Glomerular visceral epithelial cell (primary cell): Measurements from ENCODE around the gene AHSG.

ENCODE experiments used
- DNase-seq: peaks from one replicate; pipeline ENCODE4 v3.0.0-alpha.2; 2016; ENCODE audit errors: extremely low spot score

Gene AHSG

DNA sequence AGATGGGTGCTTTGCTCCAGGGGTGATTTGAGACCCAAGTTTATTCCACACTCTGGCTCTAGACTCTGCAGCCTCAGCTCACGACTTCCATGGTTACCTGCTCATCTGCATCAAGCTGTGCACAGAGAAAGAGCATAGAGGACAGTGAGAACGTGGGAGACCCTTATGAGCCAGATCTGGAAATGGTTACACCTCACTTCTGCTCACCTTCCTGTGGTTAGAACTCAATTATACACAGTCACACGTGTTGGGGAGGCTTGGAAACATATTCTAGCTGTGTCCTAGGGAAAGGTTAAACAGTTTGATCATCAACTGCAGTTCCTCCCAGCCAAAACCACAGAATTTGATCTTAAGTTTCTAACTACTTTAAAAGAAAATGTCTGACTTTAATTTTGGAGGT, 29.2 kb downstream of the AHSG start:
- no peak for DNase-seq

DNA sequence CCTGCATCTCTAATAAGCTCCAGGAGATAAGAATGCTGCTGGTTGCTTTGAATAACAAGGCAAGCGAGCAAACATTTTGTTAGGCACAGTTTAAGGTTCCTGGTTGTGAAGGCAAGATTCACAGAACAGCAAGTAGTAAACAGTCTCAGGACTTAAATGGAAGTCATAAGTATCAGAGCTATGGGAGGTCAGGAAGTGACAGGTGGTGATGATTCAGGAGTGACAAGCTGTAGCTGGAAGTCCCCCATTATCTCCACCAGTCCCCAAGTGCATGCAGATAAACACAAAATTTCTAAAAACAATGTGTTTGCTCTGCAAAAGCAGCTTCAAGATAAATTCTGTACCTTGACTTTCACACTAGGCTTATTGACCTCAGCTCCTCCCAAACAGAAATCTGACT, 30.6 kb downstream of the AHSG start:
- no peak for DNase-seq

DNA sequence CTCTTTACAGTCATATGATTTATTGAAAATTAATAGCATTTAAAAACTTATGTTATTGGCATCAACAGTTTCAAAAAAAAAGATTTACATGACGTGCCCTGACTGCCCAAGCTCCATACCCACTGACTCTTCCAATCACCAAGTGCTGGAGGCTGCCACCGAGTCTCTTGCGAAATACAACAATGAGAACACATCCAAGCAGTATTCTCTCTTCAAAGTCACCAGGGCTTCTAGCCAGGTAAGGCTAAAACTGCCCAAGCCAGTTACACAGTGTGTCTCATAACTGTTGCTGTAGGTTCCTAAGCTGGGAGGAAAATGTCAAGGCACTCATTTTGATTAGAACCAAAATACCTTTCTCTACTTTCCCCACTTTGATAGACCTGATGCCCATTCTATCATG, 31.8 kb downstream of the AHSG start:
- DNase-seq = no peak

DNA sequence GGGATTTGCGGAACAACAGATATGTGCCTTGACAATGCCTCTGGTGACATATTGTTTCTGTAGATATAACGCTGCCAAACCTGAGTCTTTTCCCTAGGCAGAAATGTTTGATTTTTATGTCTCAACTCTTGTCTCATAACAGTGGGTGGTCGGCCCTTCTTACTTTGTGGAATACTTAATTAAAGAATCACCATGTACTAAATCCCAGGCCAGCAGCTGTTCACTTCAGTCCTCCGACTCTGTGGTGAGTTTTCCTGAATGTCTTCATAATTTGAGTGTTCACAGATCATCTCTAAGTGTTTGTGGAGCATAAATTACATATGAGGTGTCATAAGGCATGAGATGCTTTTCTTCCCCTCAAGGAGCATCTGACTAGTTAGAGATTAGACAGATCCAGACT, 33.2 kb downstream of the AHSG start:
- no peak for DNase-seq

GRCh38 chr3:186646841-186647240, 34.0 kb downstream of the AHSG start:
- no peak for DNase-seq

DNA sequence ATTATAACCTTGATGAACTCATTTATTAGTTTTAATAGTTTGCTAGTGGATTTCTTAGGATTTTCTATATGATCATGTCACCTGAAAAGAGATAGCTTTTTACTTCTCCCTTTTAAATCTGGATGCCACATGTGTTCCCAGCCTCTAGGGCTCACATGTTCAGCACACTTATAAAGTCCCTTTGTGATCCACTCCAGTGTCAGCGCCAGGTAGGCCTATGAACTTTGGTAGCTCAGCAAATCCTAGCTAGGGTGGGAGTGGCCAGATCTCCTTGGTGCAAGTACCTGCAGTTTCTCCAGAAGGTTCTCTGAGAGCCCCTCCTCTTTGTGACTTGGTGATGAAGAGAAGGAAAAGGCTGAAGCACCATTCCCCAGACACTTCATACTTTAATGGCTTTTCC, 36.0 kb downstream of the AHSG start:
- no peak for DNase-seq

GRCh38 chr3:186651678-186652215, 38.9 kb downstream of the AHSG start:
- DNase-seq = no peak

- DNase-seq = no peak
These were observed 40.3 kb downstream of the AHSG start for GRCh38 chr3:186653080-186653707.

- no peak for DNase-seq
These were observed 41.1 kb downstream of the AHSG start for GRCh38 chr3:186653984-186654383.

DNA sequence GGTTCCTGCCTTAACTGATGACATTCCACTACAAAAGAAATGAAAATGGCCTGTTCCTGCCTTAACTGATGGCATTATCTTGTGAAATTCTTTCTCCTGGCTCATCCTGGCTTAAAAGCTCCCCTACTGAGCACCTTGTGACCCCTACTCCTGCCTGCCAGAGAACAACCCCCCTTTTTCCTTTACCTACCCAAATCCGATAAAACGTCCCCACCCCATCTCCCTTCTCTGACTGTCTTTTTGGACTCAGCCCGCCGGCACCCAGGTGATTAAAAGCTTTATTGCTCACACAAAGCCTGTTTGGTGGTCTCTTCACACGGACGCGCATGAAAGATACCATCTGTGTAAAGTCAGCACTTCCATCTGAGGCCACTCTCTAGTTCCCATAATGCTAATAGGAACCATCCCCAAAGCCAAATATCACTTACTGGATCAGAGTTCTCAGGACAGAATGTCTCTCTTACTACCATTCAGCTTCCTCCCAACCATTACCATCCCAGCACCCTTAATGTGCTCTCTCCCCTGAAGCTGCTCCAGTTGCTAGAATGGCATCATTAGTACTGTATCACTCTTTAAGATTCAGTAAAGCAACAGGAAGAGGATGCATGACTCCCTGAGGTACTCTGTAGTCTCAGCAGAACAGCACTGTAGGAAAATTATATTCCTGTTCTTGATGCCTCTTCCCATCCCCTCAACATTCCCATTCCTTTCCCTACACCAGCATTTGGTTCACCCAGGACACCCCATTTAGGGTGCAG, 50.7 kb downstream of the AHSG start:
- DNase-seq = no peak

- no peak for DNase-seq
These were observed 51.2 kb downstream of the AHSG start for GRCh38 chr3:186664119-186664495.

GRCh38 chr3:186664506-186664905, 51.6 kb downstream of the AHSG start:
- no peak for DNase-seq

DNA sequence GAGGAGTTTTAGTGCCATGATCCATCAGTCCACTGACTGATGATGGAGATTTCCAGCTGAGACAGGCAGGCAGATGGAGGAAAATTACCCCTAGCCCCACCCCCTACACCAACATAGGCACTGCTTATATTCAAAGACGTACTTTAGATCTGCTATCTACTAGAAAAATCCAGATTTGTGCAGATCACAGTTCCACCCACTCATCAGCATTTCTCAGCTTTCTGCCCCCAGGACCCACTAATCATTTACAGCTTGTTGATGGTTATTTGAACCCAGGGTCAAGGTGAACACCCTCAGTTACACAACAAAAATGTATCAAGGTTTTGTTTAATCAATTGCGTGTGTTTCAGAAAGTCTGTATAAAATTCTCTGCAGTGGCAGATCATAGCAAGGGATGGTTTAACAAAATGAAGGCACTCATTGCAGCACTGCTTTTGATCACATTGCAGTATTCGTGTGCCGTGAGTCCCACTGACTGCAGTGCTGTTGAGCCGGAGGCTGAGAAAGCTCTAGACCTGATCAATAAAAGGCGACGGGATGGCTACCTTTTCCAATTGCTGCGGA, 52.8 kb downstream of the AHSG start, which contains the start of gene HRG:
TSS of gene HRG (plus strand) at position 390 of the 564 bp plus-strand sequence. CDS start at position 408, 18 bp downstream.
- no peak for DNase-seq

- DNase-seq = no peak
These were observed 55.6 kb downstream of the AHSG start for GRCh38 chr3:186668426-186668825.

DNA sequence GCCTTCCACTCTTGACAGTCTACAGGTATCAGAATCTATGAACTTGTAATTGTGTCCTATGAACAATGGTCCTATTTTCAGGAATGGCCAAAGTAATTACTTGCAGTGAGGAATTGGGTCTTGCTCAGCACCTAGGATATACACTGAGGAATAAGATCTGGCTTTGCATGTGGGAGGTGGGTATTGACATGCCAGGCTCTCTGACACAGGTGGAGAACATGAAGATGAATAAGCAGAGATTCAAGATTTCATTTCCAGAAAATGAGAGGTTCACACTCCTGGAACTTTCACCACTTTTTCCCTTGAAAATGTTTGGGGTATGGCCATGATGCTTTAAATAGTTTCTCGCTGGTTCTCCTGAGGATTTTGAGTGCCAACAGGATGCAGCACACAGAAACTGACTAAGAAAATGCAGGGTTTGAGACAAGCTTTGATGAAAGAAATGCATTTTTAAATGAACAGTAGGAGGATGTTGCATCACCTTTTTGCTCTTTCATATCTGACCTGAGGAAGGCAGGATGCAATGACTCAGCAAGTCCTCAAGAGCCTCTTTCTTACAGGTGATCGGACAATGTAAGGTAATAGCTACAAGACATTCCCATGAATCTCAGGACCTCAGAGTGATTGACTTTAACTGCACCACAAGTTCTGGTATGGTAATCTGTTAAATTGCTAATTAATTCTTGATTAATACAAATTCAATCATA, 56.7 kb downstream of the AHSG start:
- DNase-seq = no peak

- no peak for DNase-seq
These were observed 57.3 kb downstream of the AHSG start for GRCh38 chr3:186670155-186670554.
